ENCODE results near the gene SLC26A9. TPM values are rescaled to one million over a fixed set of nuclear protein-coding genes. Genes with fewer than 3 reads are reported as not detected.

SLC26A9 gene
- polyA plus RNA-seq, 1 of the 3 experiments (the other 2 are of a cell fraction): not detected

DNA sequence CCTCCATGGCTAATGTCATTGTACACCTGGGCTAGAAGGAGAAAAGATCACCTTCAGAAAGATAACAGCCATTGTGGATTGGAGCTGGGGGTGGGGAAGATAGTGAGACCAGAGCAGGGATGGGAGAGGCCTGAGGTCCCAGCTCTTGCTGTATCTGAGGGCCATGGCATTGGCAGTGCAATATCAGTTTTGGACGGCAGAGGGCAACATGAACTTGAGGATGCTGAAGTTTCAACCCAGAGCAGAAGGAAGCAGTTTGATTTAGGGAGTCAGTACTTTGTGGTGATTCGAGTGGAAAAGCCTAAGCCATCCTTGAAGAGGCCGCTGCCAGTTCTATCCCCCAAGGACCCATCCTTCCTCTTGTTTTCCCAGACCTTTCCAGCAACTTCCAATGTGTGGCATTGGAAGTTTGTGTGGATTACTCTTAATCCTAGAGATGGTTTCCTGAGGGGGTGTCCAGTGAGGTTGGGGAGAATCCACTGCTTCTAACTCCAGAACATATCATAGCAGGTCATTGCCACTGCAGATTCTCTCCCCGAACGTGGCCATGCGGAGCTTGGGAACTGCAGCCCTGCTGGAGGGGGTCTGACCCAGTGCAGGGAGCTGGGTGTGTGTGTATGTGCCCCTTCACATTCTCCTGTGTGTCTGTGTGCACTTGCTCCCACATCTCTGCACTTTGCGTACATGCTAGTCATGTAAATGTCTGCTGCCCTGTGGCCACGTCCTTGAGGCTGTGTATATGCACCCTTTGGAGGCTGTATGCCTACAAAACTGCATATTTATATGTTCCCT, 24.1 kb downstream of the SLC26A9 start (continued):
- TF ChIP-seq CHD2 (IDR thresholded peaks at IDR 0.05; ENCODE audit: low read length, partially characterized antibody) (no peak), FOXJ3 (CRISPR knock-in tag; IDR thresholded peaks at IDR 0.05) (no peak), EP300 (IDR thresholded peaks at IDR 0.05; ENCODE audit: borderline replicate concordance in 1 of 2, low read depth in 1 of 2, low read length in 1 of 2) (no peak)
- TF ChIP-seq, protein P1, sequence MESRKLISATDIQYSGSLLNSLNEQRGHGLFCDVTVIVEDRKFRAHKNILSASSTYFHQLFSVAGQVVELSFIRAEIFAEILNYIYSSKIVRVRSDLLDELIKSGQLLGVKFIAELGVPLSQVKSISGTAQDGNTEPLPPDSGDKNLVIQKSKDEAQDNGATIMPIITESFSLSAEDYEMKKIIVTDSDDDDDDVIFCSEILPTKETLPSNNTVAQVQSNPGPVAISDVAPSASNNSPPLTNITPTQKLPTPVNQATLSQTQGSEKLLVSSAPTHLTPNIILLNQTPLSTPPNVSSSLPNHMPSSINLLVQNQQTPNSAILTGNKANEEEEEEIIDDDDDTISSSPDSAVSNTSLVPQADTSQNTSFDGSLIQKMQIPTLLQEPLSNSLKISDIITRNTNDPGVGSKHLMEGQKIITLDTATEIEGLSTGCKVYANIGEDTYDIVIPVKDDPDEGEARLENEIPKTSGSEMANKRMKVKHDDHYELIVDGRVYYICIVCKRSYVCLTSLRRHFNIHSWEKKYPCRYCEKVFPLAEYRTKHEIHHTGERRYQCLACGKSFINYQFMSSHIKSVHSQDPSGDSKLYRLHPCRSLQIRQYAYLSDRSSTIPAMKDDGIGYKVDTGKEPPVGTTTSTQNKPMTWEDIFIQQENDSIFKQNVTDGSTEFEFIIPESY (IDR thresholded peaks at IDR 0.05; ENCODE audit: borderline replicate concordance, low read depth): no peak
- TF ChIP-seq, protein P2, sequence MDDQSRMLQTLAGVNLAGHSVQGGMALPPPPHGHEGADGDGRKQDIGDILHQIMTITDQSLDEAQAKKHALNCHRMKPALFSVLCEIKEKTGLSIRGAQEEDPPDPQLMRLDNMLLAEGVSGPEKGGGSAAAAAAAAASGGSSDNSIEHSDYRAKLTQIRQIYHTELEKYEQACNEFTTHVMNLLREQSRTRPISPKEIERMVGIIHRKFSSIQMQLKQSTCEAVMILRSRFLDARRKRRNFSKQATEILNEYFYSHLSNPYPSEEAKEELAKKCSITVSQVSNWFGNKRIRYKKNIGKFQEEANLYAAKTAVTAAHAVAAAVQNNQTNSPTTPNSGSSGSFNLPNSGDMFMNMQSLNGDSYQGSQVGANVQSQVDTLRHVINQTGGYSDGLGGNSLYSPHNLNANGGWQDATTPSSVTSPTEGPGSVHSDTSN (IDR thresholded peaks at IDR 0.05): no peak

DNA sequence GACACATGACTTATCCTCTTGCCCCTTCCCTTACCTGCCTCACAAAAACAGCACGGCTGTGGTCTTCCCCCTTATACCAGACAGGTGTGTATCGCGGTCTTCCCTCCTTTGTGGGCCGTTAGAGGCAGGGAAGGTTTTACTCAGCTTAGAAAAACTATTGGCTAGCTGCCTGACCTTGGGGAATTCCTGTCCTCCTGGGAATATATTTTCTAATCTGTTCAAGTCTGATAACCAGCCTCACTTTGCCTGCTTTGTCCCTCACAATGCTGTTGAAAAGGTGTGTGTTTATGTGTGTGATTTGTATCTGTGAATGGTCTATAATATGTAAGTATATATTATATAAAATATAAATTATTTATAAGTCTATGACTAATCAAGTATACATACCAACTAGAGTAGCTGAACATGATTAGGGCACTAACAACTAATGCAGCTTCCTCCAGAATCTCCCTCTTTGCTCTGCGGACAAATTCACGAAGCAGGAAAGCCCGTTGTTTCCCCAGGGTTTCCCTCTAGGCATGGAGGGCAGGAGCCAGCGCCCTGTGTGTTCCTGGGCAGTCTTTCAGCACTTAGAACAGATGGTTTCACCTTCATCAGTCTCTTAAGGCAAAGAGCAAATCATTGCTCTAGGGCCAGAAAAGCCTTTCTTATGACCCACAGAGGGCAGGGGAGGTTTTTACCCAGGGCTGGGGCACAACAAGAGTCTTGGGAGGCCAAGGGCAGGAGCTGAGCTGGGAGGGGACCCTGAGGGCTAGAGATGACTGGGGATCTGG, 25.6 kb downstream of the SLC26A9 start:
- DNase-seq: no peak
- H3K79me2 ChIP-seq (ENCODE audit: insufficient read depth): no peaks in the 10 kb centered on the region
- 65% methylated on average over 8 of the region's 8 CpGs for WGBS (ENCODE audit: low lambda C conversion rate)
- no peaks in the 10 kb centered on the region for H3K36me3 ChIP-seq (replicated peaks in 1 of 2; ENCODE audit: control insufficient read depth in 1 of 2, insufficient read depth in 2 of 2, low read length in 1 of 2)
- no peak overlapping the region for H3K9ac ChIP-seq
- no peak overlapping the region for H3K27ac ChIP-seq (ENCODE audit: low read depth in 2 of 2, low read length in 1 of 2)
- TF ChIP-seq, protein P3, sequence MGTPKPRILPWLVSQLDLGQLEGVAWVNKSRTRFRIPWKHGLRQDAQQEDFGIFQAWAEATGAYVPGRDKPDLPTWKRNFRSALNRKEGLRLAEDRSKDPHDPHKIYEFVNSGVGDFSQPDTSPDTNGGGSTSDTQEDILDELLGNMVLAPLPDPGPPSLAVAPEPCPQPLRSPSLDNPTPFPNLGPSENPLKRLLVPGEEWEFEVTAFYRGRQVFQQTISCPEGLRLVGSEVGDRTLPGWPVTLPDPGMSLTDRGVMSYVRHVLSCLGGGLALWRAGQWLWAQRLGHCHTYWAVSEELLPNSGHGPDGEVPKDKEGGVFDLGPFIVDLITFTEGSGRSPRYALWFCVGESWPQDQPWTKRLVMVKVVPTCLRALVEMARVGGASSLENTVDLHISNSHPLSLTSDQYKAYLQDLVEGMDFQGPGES (IDR thresholded peaks at IDR 0.05; ENCODE audit: low read depth, low read length): no peak
- no peak for TF ChIP-seq TAF1 (IDR thresholded peaks at IDR 0.05; ENCODE audit: borderline replicate concordance, low read depth, low read length)
- no peak for TF ChIP-seq YY1 (IDR thresholded peaks at IDR 0.05; ENCODE audit: low read depth)
- TF ChIP-seq RXRA (IDR thresholded peaks at IDR 0.05; ENCODE audit: borderline replicate concordance, low read depth): no peak
- no peak for TF ChIP-seq FOXM1 (IDR thresholded peaks at IDR 0.05; ENCODE audit: low read depth)
- no peaks in the 10 kb centered on the region for H3K9me3 ChIP-seq
- no peak overlapping the region for H3K4me3 ChIP-seq (ENCODE audit: low read depth in 2 of 2, low read length in 1 of 2)
- no peak overlapping the region for H2AFZ ChIP-seq (ENCODE audit: low read depth)
- H3K4me2 ChIP-seq: no peak overlapping the region
- no peaks in the 10 kb centered on the region for H4K20me1 ChIP-seq (ENCODE audit: insufficient read depth)
- H3K27me3 ChIP-seq (ENCODE audit: insufficient read depth): no peaks in the 10 kb centered on the region
- POLR2A ChIA-PET: no interaction called here
- H3K9me2 ChIP-seq: no peaks in the 10 kb centered on the region
- no peaks in the 10 kb centered on the region for H3F3A ChIP-seq (replicated peaks; ENCODE audit: insufficient read depth)
- CTCF ChIA-PET: interaction anchor here (0.6 to 10.3 kb wide), 17 partner anchors 10 to 259 kb away, joined by 3 to 271 read pairs (median 14); partner anchors contain the start of gene SLC26A9
- peaks cover 0 to 17% of the 10 kb centered on the region in 2 experiments; a peak in 1 of 4 replicates for H3K4me1 ChIP-seq (ENCODE audit: control insufficient read depth in 1 of 2, insufficient read depth in 2 of 2, low read depth in 1 of 2, low read length in 1 of 2)
